ENCODE results near the gene ETV1. TPM values are rescaled to one million over a fixed set of nuclear protein-coding genes. Genes with fewer than 3 reads are reported as not detected.

Gene ETV1
- total RNA-seq, 1 experiment from 2014 or later: 0.52 TPM

- H3K9me3 ChIP-seq: no peaks in the 10 kb centered on the region
- BruUV-seq (replicated peaks): no TSS peak
- H3K27me3 Mint-ChIP-seq (ENCODE audit: insufficient read depth, unreplicated experiment): peaks cover 16% of the 10 kb centered on the region
- intact Hi-C loops (cut with micrococcal nuclease; ENCODE audit: unreplicated experiment): no loop called here
- no peak overlapping the region for H3K27ac Mint-ChIP-seq (ENCODE audit: unreplicated experiment)
- H3K27me3 ChIP-seq (replicated peaks; ENCODE audit: control insufficient read depth, insufficient read depth, low read length): no peaks in the 10 kb centered on the region
- no peaks in the 10 kb centered on the region for H3K36me3 Mint-ChIP-seq (ENCODE audit: insufficient read depth, unreplicated experiment)
- DNase-seq: no peak
- H3K4me1 ChIP-seq: peaks cover 2% of the 10 kb centered on the region; the same call in 1 of the 2 replicates
- H3K4me3 ChIP-seq (ENCODE audit: low read depth, low read length): no peak overlapping the region
- ChIA-PET POLR2A (no interaction called here), CTCF (no interaction called here)
- TF ChIP-seq CTCF (IDR thresholded peaks at IDR 0.05; ENCODE audit: insufficient read depth in 1 of 2, low read depth in 1 of 2, low read length in 1 of 2, severe bottlenecking in 1 of 2, unreplicated experiment in 1 of 2): no peak
- no peak overlapping the region for H3K4me3 Mint-ChIP-seq (ENCODE audit: unreplicated experiment)
- no peaks in the 10 kb centered on the region for H3K4me1 Mint-ChIP-seq (ENCODE audit: low read depth, unreplicated experiment)
- H3K9me3 Mint-ChIP-seq (ENCODE audit: unreplicated experiment): no peaks in the 10 kb centered on the region
- H3K36me3 ChIP-seq (ENCODE audit: control insufficient read depth, insufficient read depth, low read length): no peaks in the 10 kb centered on the region
Observed at GRCh38 chr7:13986208-13986607, 3.3 kb downstream of the ETV1 start.

GRCh38 chr7:13984831-13985685, 4.4 kb downstream of the ETV1 start:
- no peak overlapping the region for H3K4me3 ChIP-seq (ENCODE audit: low read depth, low read length)
- Mint-ChIP-seq H3K36me3 (ENCODE audit: insufficient read depth, unreplicated experiment) (no peaks in the 10 kb centered on the region), H3K4me1 (ENCODE audit: low read depth, unreplicated experiment) (no peaks in the 10 kb centered on the region), H3K27me3 (ENCODE audit: insufficient read depth, unreplicated experiment) (peaks cover 21% of the 10 kb centered on the region), H3K27ac (ENCODE audit: unreplicated experiment) (no peak overlapping the region), H3K4me3 (ENCODE audit: unreplicated experiment) (no peak overlapping the region), H3K9me3 (ENCODE audit: unreplicated experiment) (no peaks in the 10 kb centered on the region)
- no peaks in the 10 kb centered on the region for H3K27me3 ChIP-seq (replicated peaks; ENCODE audit: control insufficient read depth, insufficient read depth, low read length)
- intact Hi-C loops (cut with micrococcal nuclease; ENCODE audit: unreplicated experiment): no loop called here
- ChIA-PET POLR2A (no interaction called here), CTCF (no interaction called here)
- H3K9me3 ChIP-seq: no peaks in the 10 kb centered on the region
- no TSS peak for BruUV-seq (replicated peaks)
- no peak for DNase-seq
- H3K4me1 ChIP-seq: peaks cover 6% of the 10 kb centered on the region; the same call in 1 of the 2 replicates
- no peaks in the 10 kb centered on the region for H3K36me3 ChIP-seq (ENCODE audit: control insufficient read depth, insufficient read depth, low read length)
- TF ChIP-seq CTCF (IDR thresholded peaks at IDR 0.05; ENCODE audit: insufficient read depth in 1 of 2, low read depth in 1 of 2, low read length in 1 of 2, severe bottlenecking in 1 of 2, unreplicated experiment in 1 of 2): no peak

- CTCF ChIA-PET: no interaction called here
- no peak for DNase-seq
- H3K4me1 Mint-ChIP-seq (ENCODE audit: low read depth, unreplicated experiment): no peaks in the 10 kb centered on the region
- Histone ChIP-seq H3K36me3 (ENCODE audit: control insufficient read depth, insufficient read depth, low read length) (no peaks in the 10 kb centered on the region), H3K27me3 (replicated peaks; ENCODE audit: control insufficient read depth, insufficient read depth, low read length) (no peaks in the 10 kb centered on the region), H3K4me1 (peaks cover 6% of the 10 kb centered on the region; the same call in 1 of the 2 replicates), H3K9me3 (no peaks in the 10 kb centered on the region), H3K4me3 (ENCODE audit: low read depth, low read length) (no peak overlapping the region)
- TF ChIP-seq CTCF (IDR thresholded peaks at IDR 0.05; ENCODE audit: insufficient read depth in 1 of 2, low read depth in 1 of 2, low read length in 1 of 2, severe bottlenecking in 1 of 2, unreplicated experiment in 1 of 2): no peak
- no peaks in the 10 kb centered on the region for H3K9me3 Mint-ChIP-seq (ENCODE audit: unreplicated experiment)
- H3K4me3 Mint-ChIP-seq (ENCODE audit: unreplicated experiment): no peak overlapping the region
- H3K27me3 Mint-ChIP-seq (ENCODE audit: insufficient read depth, unreplicated experiment): peaks cover 23% of the 10 kb centered on the region
- no peaks in the 10 kb centered on the region for H3K36me3 Mint-ChIP-seq (ENCODE audit: insufficient read depth, unreplicated experiment)
- intact Hi-C loops (cut with micrococcal nuclease; ENCODE audit: unreplicated experiment): no loop called here
- POLR2A ChIA-PET: no interaction called here
- no TSS peak for BruUV-seq (replicated peaks)
- no peak overlapping the region for H3K27ac Mint-ChIP-seq (ENCODE audit: unreplicated experiment)
Observed at GRCh38 chr7:13984061-13984460, 5.4 kb downstream of the ETV1 start.

All from Caco-2 (cell line).